GM12872 (cell line): ENCODE data around the gene HADHB.

Experiments
- CTCF ChIP-seq: IDR thresholded peaks from 3 replicates; pipeline ENCODE4 v1.5.1; 2011; ENCODE audit warnings: low read depth, mild to moderate bottlenecking, low read length, moderate library complexity; ENCODE audit not compliant: insufficient read depth

Gene HADHB

GRCh38 chr2:26212011-26212410 lies 32.7 kb upstream of the HADHB start:
- TF ChIP-seq CTCF = no peak

DNA sequence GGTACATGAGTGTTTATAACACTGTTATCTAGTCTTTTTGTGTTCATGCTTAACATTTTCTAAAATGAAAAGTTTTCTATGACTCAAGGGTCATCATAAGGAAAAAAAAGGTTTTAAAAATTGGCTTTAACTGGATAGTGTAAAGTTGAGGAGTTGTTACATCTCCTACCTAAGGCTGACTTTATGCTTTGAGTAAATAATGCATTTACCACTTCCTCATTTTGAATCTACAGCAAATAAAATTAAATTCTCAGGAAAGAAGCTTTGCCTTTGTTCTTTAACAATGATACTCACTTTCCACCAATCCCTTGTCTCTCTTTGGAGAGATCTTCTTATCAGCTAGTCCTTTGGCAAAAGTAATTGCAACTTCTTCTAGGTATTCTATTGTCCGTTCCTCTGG lies 30.0 kb upstream of the HADHB start:
- no peak for TF ChIP-seq CTCF

- no peak for TF ChIP-seq CTCF
These were observed 28.9 kb upstream of the HADHB start for GRCh38 chr2:26215833-26216232.

GRCh38 chr2:26216587-26216986 lies 28.2 kb upstream of the HADHB start:
- TF ChIP-seq CTCF = no peak

DNA sequence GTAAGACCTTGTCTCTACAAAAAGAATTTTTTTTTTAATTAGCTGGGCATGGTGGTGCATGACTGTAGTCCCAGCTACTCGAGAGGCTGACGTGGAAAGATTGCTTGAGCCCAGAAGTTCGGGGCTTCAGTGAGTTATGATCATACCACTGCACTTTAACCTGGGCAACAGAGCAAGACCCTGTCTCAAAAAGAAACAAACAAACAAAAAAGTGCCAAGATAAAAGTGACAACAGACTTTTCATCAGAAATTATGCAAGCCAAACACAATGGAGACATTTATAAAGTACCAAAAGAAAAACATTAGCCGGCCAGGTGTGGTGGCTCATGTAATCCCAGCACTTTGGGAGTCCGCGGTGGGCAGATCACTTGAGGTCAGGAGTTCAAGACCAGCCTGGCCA lies 27.0 kb upstream of the HADHB start:
- no peak for TF ChIP-seq CTCF

- no peak for TF ChIP-seq CTCF
These were observed 21.7 kb upstream of the HADHB start for GRCh38 chr2:26223018-26223417.

DNA sequence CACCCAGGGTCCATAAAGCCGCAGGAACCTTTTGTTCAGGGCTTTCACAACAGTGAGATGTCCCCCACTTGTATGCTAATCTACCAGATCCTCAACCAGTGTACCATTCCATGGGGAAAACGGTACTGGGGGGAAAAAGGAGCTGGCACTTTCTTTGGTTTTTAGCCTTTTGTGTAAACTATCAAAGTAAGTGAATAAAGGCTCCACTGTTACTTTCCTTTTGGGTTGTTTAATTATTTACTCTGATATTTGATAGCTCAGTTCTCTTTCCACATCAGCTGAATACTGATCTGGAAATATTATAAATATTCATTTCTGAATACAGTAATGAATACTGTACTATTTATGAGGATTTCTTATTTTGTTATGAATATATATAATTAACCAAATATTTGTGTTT lies 20.6 kb upstream of the HADHB start:
- TF ChIP-seq CTCF = no peak

- no peak for TF ChIP-seq CTCF
These were observed 15.1 kb upstream of the HADHB start for GRCh38 chr2:26229595-26229994.
